Prostate gland (tissue), 2 donors: Measurements from ENCODE around the gene RGS2.

Source experiments
- POLR2A ChIP-seq: fragments of 450-650 bp; IDR thresholded peaks from one replicate; pipeline ENCODE4 v1.6.1; 2016; ENCODE audit warnings: antibody characterized with exemption, mild to moderate bottlenecking
- TF ChIP-seq, protein P1 (sequence below), 4 experiments: fragments of 200-600 bp in 2 of 4; fragments of 450-650 bp in 2 of 4; sonication (generic) in 2 of 4; IDR thresholded peaks; 1 replicate in 3 of 4; 2 replicates in 1 of 4; pipeline ENCODE4 v1.5.1; 2016 to 2019; ENCODE audit warnings: antibody characterized with exemption in 4 of 4, mild to moderate bottlenecking in 2 of 4, moderate library complexity in 2 of 4

DNA sequence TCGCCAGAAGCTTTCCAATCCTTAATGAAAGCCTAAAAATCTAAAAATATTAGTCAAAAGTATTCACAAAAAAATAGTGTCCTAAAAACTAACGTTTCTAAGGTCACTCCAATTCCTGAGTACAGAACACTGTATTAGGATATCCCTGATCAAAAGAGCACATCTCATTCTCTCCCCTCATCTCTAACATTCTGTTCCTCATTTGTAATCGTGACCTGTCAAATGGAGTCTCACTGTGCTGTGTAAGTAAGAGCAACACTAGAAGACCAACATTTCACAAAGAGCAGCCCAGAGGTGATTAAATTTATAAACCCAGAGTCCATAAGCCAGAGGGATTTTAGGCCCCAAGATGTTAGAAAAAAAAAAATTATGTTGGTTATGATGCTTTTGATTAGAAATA, 26.3 kb downstream of the RGS2 start:
- TF ChIP-seq, protein P1, sequence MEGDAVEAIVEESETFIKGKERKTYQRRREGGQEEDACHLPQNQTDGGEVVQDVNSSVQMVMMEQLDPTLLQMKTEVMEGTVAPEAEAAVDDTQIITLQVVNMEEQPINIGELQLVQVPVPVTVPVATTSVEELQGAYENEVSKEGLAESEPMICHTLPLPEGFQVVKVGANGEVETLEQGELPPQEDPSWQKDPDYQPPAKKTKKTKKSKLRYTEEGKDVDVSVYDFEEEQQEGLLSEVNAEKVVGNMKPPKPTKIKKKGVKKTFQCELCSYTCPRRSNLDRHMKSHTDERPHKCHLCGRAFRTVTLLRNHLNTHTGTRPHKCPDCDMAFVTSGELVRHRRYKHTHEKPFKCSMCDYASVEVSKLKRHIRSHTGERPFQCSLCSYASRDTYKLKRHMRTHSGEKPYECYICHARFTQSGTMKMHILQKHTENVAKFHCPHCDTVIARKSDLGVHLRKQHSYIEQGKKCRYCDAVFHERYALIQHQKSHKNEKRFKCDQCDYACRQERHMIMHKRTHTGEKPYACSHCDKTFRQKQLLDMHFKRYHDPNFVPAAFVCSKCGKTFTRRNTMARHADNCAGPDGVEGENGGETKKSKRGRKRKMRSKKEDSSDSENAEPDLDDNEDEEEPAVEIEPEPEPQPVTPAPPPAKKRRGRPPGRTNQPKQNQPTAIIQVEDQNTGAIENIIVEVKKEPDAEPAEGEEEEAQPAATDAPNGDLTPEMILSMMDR (IDR thresholded peaks at IDR 0.05): no peak
- TF ChIP-seq POLR2A: no peak
